KOPT-K1 (cell line): ENCODE results near the gene INF2.
A peak's percentile ranks its signal among the peaks of the same experiment; 100 is the strongest.

Source experiments
- H3K27ac ChIP-seq: fragments of 200-600 bp; sonication (generic); 2 replicates; pipeline ENCODE4 v1.5.1; 2016; ENCODE audit warnings: antibody characterized with exemption, mild to moderate bottlenecking, low read depth, low read length; ENCODE audit not compliant: poor library complexity, severe bottlenecking
- H3K36me3 ChIP-seq: fragments of 200-600 bp; sonication (generic); 2 replicates; pipeline ENCODE4 v1.5.1; 2017; ENCODE audit warnings: antibody characterized with exemption, mild to moderate bottlenecking, low read length, moderate library complexity; ENCODE audit not compliant: insufficient read depth
- H3K9me3 ChIP-seq: fragments of 200-600 bp; sonication (generic); 2 replicates; pipeline ENCODE4 v1.5.1; 2017; ENCODE audit warnings: antibody characterized with exemption, low read length, mild to moderate bottlenecking; ENCODE audit not compliant: insufficient read depth, poor library complexity, severe bottlenecking

Gene INF2

GRCh38 chr14:104755621-104756020, 66.2 kb downstream of the INF2 start:
- peaks cover 65% of the 10 kb centered on the region for H3K36me3 ChIP-seq
- no peaks in the 10 kb centered on the region for H3K9me3 ChIP-seq
- H3K27ac ChIP-seq, result peak overlapping the region; percentile 99

DNA sequence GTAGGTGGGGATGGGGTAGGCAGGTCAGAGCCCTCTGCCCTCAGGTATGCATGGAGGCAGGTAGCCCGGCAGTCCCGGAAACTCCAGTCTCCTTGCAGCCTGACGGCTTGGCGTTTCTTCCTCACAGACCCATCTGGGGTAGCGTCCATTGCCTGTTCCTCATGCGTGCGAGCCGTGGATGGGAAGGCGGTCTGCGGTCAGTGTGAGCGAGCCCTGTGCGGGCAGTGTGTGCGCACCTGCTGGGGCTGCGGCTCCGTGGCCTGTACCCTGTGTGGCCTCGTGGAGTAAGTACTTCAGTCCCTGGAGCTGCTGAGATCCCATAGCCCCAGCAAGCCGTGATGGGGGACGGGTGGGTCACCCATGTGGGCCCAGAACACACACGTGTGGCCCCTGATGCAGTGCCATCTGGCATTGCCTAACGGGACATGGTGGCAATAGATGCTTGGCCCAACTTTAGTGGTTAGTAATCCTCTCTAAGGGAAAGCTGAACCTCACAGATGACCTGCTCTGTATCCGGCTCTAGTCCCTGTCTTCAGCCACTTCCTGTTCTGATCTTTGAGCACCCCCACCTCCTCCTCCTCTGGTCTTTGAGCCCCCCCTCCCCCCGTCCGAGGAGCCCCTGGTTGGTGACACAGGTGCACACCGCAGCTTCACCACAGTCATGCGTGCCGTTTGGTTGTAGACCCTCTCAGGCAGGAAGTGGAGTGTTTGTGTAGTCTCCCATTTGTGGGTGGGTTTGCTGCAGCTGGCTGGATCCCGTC, 67.2 kb downstream of the INF2 start:
- Histone ChIP-seq H3K36me3 (peaks cover 75% of the 10 kb centered on the region), H3K27ac (peak overlapping the region; percentile 99), H3K9me3 (no peaks in the 10 kb centered on the region)

DNA sequence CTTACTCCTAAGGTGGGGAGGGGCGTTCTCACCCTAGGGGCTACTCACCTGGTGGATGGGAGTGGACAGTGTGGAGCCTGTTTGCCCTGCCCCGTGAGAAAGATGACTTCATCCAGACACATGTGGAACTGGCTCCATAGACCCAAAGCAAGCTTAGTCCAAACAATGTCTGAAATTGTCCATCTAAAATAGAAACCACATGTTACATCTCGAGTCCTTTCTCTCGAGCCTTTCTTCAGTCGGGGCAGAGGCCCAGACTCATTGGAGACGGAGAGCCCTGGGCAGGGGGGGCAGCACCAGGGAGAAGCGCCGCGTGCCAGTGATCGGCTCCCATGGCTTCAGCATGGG, 67.8 kb downstream of the INF2 start:
- peaks cover 80% of the 10 kb centered on the region for H3K36me3 ChIP-seq
- peak overlapping the region; percentile 99 for H3K27ac ChIP-seq
- H3K9me3 ChIP-seq, result no peaks in the 10 kb centered on the region

GRCh38 chr14:104757681-104758392, 68.4 kb downstream of the INF2 start:
- peak overlapping the region; percentile 99 for H3K27ac ChIP-seq
- H3K9me3 ChIP-seq, result no peaks in the 10 kb centered on the region
- H3K36me3 ChIP-seq, result peaks cover 85% of the 10 kb centered on the region

GRCh38 chr14:104758981-104759969, 69.9 kb downstream of the INF2 start:
- Histone ChIP-seq H3K9me3 (no peaks in the 10 kb centered on the region), H3K27ac (peak overlapping the region; percentile 99), H3K36me3 (peaks cover 87% of the 10 kb centered on the region)

DNA sequence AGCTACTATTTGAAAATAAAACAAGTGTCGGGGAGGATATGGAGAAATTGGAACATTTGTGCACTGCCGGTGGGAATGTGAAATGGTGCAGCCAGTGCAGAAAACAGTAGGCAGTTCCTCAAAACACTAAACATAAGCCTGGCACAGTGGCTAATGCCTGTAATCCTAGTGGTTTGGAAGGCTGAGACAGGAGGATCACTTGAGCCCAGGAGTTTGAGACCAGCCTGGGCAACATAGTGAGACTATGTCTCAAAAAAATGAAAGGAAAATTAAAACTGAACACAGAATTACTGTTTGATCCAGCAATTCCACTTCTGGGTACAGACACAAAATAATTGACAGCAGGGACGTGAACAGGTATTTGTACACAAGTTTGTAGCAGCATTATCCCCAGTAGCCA, 76.1 kb downstream of the INF2 start:
- Histone ChIP-seq H3K9me3 (no peaks in the 10 kb centered on the region), H3K27ac (no peak overlapping the region), H3K36me3 (peaks cover 48% of the 10 kb centered on the region)

DNA sequence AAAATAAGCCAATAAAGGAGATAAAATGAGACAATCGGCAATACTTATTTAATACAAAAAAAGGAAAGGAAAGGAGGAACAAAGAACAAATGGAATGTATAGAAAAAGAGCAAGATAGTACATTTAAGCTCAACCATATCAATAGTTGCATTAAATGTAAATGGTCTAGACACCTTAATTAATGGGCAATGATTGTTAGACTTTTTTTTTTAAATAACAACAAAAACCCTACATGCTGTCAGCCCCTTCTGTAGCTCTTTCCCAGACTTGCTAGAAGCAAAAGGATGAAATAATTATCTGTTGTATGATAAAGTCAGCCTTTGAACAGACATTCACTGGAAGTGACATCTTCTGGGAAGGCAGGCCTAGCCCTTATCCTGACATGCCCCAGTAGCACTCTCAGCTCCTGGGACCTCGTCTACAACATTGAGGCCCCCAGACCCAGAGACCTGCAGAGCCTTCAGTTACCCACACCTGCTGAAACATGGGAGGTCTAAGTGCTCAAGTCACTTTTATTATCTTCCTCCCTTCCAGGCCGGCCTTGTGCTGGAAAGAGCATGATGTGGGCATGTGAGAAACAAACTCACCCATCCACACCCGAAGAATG, 76.9 kb downstream of the INF2 start:
- Histone ChIP-seq H3K9me3 (peaks cover 5% of the 10 kb centered on the region), H3K27ac (no peak overlapping the region), H3K36me3 (peaks cover 48% of the 10 kb centered on the region)

DNA sequence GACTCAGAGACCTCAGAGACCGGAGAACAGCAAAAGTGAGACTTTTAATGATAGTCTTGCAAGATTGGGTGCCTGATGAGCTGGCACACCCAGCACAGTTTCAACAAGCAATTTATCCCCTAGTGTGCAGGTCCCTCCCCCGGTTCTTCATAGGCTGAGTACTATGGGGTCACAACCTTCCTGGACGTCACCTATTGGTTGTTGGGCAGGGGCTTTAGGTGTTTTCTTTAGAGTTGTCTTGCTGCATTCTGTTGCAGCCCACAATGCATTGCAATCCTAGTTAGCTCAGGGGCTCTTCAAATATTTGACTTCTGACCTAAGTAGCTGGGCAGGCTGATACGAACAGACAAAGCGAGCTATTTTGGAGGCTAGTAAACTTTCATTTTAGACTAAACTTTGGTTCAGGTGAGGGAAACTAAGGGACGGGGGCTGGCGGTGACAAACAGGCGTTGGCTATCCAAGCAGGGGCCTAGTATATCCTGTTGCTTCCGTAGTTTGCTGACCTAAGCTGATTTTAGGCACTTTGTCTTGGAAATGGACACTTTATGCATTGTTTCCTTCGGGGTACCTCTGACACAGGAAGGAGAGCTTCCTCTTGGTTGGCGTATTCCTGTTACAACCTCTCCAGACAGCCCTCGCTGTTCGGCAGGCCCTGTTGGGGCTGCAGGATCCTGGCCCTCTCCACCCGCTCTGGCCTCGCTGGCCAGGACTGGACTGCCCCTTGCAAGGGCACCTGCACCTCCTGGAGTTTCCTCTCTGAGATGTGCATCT, 77.6 kb downstream of the INF2 start:
- no peak overlapping the region for H3K27ac ChIP-seq
- peaks cover 9% of the 10 kb centered on the region for H3K9me3 ChIP-seq
- H3K36me3 ChIP-seq, result peaks cover 48% of the 10 kb centered on the region

DNA sequence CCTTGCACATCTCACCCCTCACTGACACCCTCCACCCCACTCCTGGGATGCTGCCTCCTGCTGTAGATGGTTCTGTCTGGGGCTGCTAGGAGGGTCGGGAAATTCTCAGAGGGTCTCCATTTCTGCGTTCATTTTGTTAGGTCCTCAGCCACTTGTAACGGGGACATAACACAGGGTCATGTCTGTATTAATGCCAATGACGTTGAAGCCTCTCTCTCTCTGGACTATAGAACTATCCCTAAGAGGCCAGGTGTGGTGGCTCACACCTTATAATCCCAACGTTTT, 78.2 kb downstream of the INF2 start:
- Histone ChIP-seq H3K27ac (no peak overlapping the region), H3K9me3 (peaks cover 9% of the 10 kb centered on the region), H3K36me3 (peaks cover 48% of the 10 kb centered on the region)

- H3K9me3 ChIP-seq, result peaks cover 9% of the 10 kb centered on the region
- peak overlapping the region; percentile 38 for H3K27ac ChIP-seq
- H3K36me3 ChIP-seq, result peaks cover 53% of the 10 kb centered on the region
These were observed 79.3 kb downstream of the INF2 start for GRCh38 chr14:104768437-104769323.

GRCh38 chr14:104769324-104770071, 80.1 kb downstream of the INF2 start:
- H3K27ac ChIP-seq, result no peak overlapping the region
- peaks cover 9% of the 10 kb centered on the region for H3K9me3 ChIP-seq
- H3K36me3 ChIP-seq, result peaks cover 61% of the 10 kb centered on the region

- Histone ChIP-seq H3K9me3 (peaks cover 9% of the 10 kb centered on the region), H3K27ac (no peak overlapping the region), H3K36me3 (peaks cover 67% of the 10 kb centered on the region)
These were observed 80.7 kb downstream of the INF2 start for GRCh38 chr14:104770072-104770579.

GRCh38 chr14:104770851-104771272, 81.4 kb downstream of the INF2 start:
- peaks cover 9% of the 10 kb centered on the region for H3K9me3 ChIP-seq
- peaks cover 75% of the 10 kb centered on the region for H3K36me3 ChIP-seq
- H3K27ac ChIP-seq, result no peak overlapping the region
